NB4 (cell line): ENCODE measurements around the gene LPP.

Source experiments
- DNase-seq: peaks from one replicate; pipeline ENCODE4 v3.0.0; 2010; ENCODE audit warnings: low read depth
- H3K4me3 ChIP-seq: one replicate; pipeline ENCODE4 v1.5.1; 2011; ENCODE audit warnings: mild to moderate bottlenecking, low read depth, low read length, moderate library complexity
- MYC ChIP-seq: IDR thresholded peaks from 2 replicates; pipeline ENCODE4 v1.6.1; 2011; ENCODE audit warnings: low read depth, low read length
- POLR2A ChIP-seq: IDR thresholded peaks from 2 replicates; pipeline ENCODE4 v1.6.1; 2011; ENCODE audit warnings: mild to moderate bottlenecking; ENCODE audit not compliant: insufficient read length; ENCODE audit errors: extremely low read depth
- TF ChIP-seq, protein P1 (sequence below): IDR thresholded peaks from 2 replicates; pipeline ENCODE4 v1.6.1; 2011; ENCODE audit warnings: low read depth, low read length
- TF ChIP-seq, protein P2 (sequence below): IDR thresholded peaks from one replicate; pipeline ENCODE4 v1.5.1; 2012; ENCODE audit warnings: low read depth, low read length

LPP gene

DNA sequence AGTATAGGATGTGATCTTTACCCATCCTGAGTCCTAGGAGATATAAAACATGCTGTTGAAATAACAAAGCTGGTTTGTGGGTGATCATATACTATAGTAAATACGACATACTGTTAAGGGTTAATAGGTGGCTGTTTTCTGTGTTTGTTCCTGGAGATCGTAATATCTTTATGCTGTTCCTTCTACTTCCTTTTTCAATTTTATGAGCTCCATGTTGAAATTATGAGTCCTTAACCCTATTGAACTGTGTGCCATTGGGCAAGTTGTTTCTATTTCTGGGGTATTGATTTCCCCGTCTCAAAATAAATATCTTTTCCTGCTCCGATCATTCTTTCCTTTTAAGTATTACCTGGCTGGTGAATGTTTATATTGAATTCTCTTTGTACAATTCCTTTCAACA lies 115.1 kb downstream of the LPP start:
- no peak for TF ChIP-seq POLR2A
- TF ChIP-seq, protein P1, sequence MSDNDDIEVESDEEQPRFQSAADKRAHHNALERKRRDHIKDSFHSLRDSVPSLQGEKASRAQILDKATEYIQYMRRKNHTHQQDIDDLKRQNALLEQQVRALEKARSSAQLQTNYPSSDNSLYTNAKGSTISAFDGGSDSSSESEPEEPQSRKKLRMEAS = no peak
- TF ChIP-seq, protein P2, sequence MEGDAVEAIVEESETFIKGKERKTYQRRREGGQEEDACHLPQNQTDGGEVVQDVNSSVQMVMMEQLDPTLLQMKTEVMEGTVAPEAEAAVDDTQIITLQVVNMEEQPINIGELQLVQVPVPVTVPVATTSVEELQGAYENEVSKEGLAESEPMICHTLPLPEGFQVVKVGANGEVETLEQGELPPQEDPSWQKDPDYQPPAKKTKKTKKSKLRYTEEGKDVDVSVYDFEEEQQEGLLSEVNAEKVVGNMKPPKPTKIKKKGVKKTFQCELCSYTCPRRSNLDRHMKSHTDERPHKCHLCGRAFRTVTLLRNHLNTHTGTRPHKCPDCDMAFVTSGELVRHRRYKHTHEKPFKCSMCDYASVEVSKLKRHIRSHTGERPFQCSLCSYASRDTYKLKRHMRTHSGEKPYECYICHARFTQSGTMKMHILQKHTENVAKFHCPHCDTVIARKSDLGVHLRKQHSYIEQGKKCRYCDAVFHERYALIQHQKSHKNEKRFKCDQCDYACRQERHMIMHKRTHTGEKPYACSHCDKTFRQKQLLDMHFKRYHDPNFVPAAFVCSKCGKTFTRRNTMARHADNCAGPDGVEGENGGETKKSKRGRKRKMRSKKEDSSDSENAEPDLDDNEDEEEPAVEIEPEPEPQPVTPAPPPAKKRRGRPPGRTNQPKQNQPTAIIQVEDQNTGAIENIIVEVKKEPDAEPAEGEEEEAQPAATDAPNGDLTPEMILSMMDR = no peak
- TF ChIP-seq MYC = no peak
- H3K4me3 ChIP-seq = no peak overlapping the region
- DNase-seq = peak; percentile 35

- TF ChIP-seq POLR2A (no peak), MYC (no peak)
- TF ChIP-seq, protein P2 = no peak
- TF ChIP-seq, protein P1 = no peak
- peak; percentile 62 for DNase-seq
- H3K4me3 ChIP-seq = no peak overlapping the region
These were observed 116.5 kb downstream of the LPP start for GRCh38 chr3:188270423-188270972.

GRCh38 chr3:188271226-188271914 lies 117.4 kb downstream of the LPP start:
- TF ChIP-seq MYC (no peak), POLR2A (no peak)
- TF ChIP-seq, protein P1 = no peak
- TF ChIP-seq, protein P2 = no peak
- no peak for DNase-seq
- H3K4me3 ChIP-seq = no peak overlapping the region

DNA sequence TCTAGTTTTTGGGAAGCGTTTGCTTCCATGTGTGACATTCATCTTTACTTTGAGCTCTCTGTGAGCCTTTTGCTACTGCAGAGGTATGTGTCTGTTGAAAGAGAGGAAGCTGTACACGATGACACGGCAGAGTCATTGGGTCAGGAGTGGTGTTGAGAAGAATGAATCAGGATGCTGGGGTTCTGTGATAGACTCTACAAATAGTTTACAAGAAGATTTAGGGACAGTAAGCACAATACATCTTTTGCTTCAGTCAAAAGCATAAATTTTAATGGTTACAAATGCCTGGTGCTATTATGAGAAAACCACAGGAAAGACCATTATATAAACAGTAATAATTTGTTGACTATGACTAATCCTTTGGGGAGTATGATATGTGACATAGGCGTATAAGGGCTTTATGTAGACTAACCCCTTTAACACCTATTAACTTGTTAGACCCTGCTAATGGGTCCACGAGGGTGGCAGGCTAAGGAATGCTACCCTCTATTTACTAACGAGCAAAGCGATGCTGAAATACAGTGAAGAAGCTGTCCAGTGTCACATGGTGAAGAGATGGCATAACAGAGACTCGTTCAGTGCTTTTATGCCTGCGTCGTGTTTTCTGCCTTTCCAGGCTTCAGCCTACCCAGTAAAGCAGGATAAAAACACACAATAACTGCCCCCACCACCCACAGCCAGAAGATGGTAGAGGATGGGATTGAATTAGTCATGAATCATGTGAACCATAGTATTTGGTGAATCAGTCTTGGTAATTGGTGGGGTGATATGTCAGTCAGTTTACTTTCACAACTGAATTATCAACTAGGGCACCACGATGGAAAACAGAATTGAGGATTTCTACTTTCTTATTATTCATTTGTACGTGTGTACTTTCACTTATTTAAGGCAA lies 118.8 kb downstream of the LPP start:
- H3K4me3 ChIP-seq = no peak overlapping the region
- TF ChIP-seq, protein P1 = no peak
- TF ChIP-seq, protein P2 = no peak
- TF ChIP-seq MYC (no peak), POLR2A (no peak)
- peak; percentile 38 for DNase-seq

DNA sequence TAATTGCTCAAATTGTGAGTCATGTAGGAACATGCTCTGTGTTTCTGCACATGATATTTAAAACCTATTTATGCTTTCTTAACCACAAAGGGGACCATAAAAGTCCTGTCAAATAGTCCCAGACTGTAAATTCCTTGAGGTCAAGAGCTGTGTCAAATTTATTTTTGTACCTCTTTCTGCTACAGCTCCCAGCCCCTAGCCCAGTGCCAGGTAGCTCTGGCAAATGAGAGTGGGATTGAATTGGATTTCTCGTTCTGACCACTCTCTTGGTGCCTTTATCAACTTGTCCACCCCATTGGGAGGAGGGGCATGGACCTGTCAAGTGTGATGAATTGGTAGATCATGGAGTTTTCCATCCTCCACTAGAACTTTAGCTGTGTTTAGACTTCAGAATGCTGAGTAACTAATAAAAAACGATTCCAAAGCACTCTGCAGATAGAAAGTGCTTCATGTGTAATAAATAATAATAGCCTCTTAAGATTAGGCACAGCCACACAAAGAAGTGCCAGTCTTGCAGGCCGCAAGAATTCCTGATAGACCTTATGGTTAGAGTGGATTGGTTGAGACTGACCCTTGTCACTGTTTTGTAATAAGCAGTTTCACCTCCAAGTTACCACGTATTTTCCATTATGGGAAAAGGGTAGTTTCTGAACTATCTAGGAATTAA lies 120.4 kb downstream of the LPP start:
- TF ChIP-seq, protein P1 = no peak
- H3K4me3 ChIP-seq = no peak overlapping the region
- DNase-seq = no peak

- no peak for DNase-seq
- TF ChIP-seq MYC = no peak
- TF ChIP-seq POLR2A = no peak
- TF ChIP-seq, protein P1 = no peak
- TF ChIP-seq, protein P2 = no peak
These were observed 122.4 kb downstream of the LPP start for GRCh38 chr3:188276375-188276774.

More at GRCh38 chr3:188276375-188276774, 122.4 kb downstream of the LPP start:
- no peak overlapping the region for H3K4me3 ChIP-seq
